ENCODE measurements around the gene SEC61B.
"Not testable (repeated sequence)": the region's sequence is repeated elsewhere in the genome, so short reads cannot be mapped to it uniquely, and the experiment has no call there.

Gene SEC61B

GRCh38 chr9:99192786-99193465 is 29.2 kb upstream of the SEC61B start:
- DNase-seq = no peak

GRCh38 chr9:99193466-99193821 is 28.6 kb upstream of the SEC61B start:
- no peak for DNase-seq

GRCh38 chr9:99196484-99196883 is 25.6 kb upstream of the SEC61B start:
- not testable (repeated sequence) for DNase-seq

GRCh38 chr9:99197124-99197630 is 24.9 kb upstream of the SEC61B start:
- DNase-seq = no peak

- no peak for DNase-seq
Observed at GRCh38 chr9:99197987-99198386, 24.1 kb upstream of the SEC61B start.

- DNase-seq = no peak
Observed at GRCh38 chr9:99199938-99200539, 22.0 kb upstream of the SEC61B start.

- no peak for DNase-seq
Observed at GRCh38 chr9:99201603-99202002, 20.5 kb upstream of the SEC61B start.

- no peak for DNase-seq
Observed at GRCh38 chr9:99210572-99210971, 11.5 kb upstream of the SEC61B start.

- DNase-seq = no peak
Observed at GRCh38 chr9:99211746-99212145, 10.3 kb upstream of the SEC61B start.

- no peak for DNase-seq
Observed at GRCh38 chr9:99213197-99213596, 8.9 kb upstream of the SEC61B start.

- DNase-seq = no peak
Observed at GRCh38 chr9:99216073-99216472, 6.0 kb upstream of the SEC61B start.

- no peak for DNase-seq
Observed at GRCh38 chr9:99220011-99220410, 2.1 kb upstream of the SEC61B start.

- no peak for DNase-seq
Observed at GRCh38 chr9:99221266-99221620, 839 bp upstream of the SEC61B start.

- no peak for DNase-seq
Observed at GRCh38 chr9:99222416-99223270, 561 bp downstream of the SEC61B start.

GRCh38 chr9:99224445-99224844 is 2.4 kb downstream of the SEC61B start:
- no peak for DNase-seq

GRCh38 chr9:99226054-99226453 is 4.0 kb downstream of the SEC61B start:
- DNase-seq = no peak

GRCh38 chr9:99230206-99230605 is 8.1 kb downstream of the SEC61B start:
- no peak for DNase-seq

- DNase-seq = peak; percentile 47 to 57
Observed at GRCh38 chr9:99231711-99232110, 9.6 kb downstream of the SEC61B start.

GRCh38 chr9:99234618-99235017 is 12.5 kb downstream of the SEC61B start:
- no peak for DNase-seq

GRCh38 chr9:99235069-99235468 is 13.0 kb downstream of the SEC61B start:
- no peak for DNase-seq

GRCh38 chr9:99235926-99236634 is 14.0 kb downstream of the SEC61B start:
- DNase-seq = peak in 1 of 2 experiments; percentile 18

- no peak for DNase-seq
Observed at GRCh38 chr9:99237356-99237755, 15.3 kb downstream of the SEC61B start.

- DNase-seq = not testable (repeated sequence)
Observed at GRCh38 chr9:99237849-99238248, 15.8 kb downstream of the SEC61B start.
